ENCODE data around the gene SYNCRIP.

GRCh38 chr6:85569323-85569722 is 73.4 kb downstream of the SYNCRIP start:
- TF ChIP-seq CTCF (conservative IDR thresholded peaks at IDR 0.05 in 1 of 2, IDR thresholded peaks at IDR 0.05 in 1 of 2; ENCODE audit: low read depth in 1 of 2, low read length in 2 of 2) = no peak
- TF ChIP-seq EZH2 (IDR thresholded peaks at IDR 0.05; ENCODE audit: low read length, missing control alignments) = no peak

All from fibroblast of lung (primary cell).